ENCODE measurements around the gene CCSER2.

- no peak for TF ChIP-seq CTCF (IDR thresholded peaks at IDR 0.05)
- no peak for TF ChIP-seq POLR2A (IDR thresholded peaks at IDR 0.05)
Measured at GRCh38 chr10:84339025-84339424, 10.6 kb downstream of the CCSER2 start.

Measured in adrenal gland (tissue), 5 donors.